HepG2 (cell line): Measurements from ENCODE around the gene MSI2. TPM values are rescaled to one million over a fixed set of nuclear protein-coding genes. Genes with fewer than 3 reads are reported as not detected.
A peak's percentile ranks its signal among the peaks of the same experiment; 100 is the strongest.

Experiments
- DMTF1 ChIP-seq: sonication (generic); formaldehyde crosslinking; IDR thresholded peaks from 2 replicates; pipeline ENCODE4 v1.4.0; 2020; ENCODE audit warnings: mild to moderate bottlenecking, missing genetic modification reagents
- ERF ChIP-seq: IDR thresholded peaks from 2 replicates; pipeline ENCODE4 v1.6.1; 2018; ENCODE audit warnings: missing biosample characterization, missing genetic modification reagents
- IRF2 ChIP-seq: IDR thresholded peaks from 2 replicates; pipeline ENCODE4 v1.6.1; 2018; ENCODE audit warnings: missing genetic modification reagents, missing compliant biosample characterization
- KMT2B ChIP-seq: IDR thresholded peaks from 2 replicates; pipeline ENCODE4 v1.6.1; 2016; ENCODE audit warnings: missing genetic modification reagents, missing compliant biosample characterization
- MEF2D ChIP-seq: sonication (generic); formaldehyde crosslinking; IDR thresholded peaks from 2 replicates; pipeline ENCODE4 v1.5.1; 2020; ENCODE audit warnings: mild to moderate bottlenecking, missing genetic modification reagents
- MEIS2 ChIP-seq: sonication (generic); formaldehyde crosslinking; IDR thresholded peaks from 2 replicates; pipeline ENCODE4 v1.9.0; 2021; ENCODE audit warnings: mild to moderate bottlenecking, missing genetic modification reagents
- POLR2AphosphoS5 ChIP-seq: IDR thresholded peaks from 2 replicates; pipeline ENCODE4 v1.6.1; 2012; ENCODE audit warnings: low read depth, low read length
- PRDM4 ChIP-seq: sonication (generic); formaldehyde crosslinking; IDR thresholded peaks from 2 replicates; pipeline ENCODE4 v1.9.0; 2021; ENCODE audit warnings: missing genetic modification reagents, borderline replicate concordance
- SIN3A ChIP-seq: IDR thresholded peaks from 2 replicates; pipeline ENCODE4 v1.6.1; 2011; ENCODE audit warnings: low read depth, mild to moderate bottlenecking, control low read depth, low read length, borderline replicate concordance
- SIX1 ChIP-seq: sonication (generic); formaldehyde crosslinking; IDR thresholded peaks from 2 replicates; pipeline ENCODE4 v1.4.0; 2020; ENCODE audit warnings: missing genetic modification reagents, borderline replicate concordance
- TARDBP ChIP-seq: sonication (generic); formaldehyde crosslinking; IDR thresholded peaks from 2 replicates; pipeline ENCODE4 v1.8.0; 2022; ENCODE audit warnings: mild to moderate bottlenecking, missing genetic modification reagents
- TEAD3 ChIP-seq: optimal IDR thresholded peaks from 2 replicates; pipeline ENCODE3; 2016; ENCODE audit warnings: borderline replicate concordance
- ZBTB25 ChIP-seq: IDR thresholded peaks from 2 replicates; pipeline ENCODE4 v1.6.1; 2018; ENCODE audit warnings: missing genetic modification reagents
- ZFY ChIP-seq: sonication (generic); formaldehyde crosslinking; IDR thresholded peaks from 2 replicates; pipeline ENCODE4 v1.4.0; 2020; ENCODE audit warnings: missing genetic modification reagents
- ZMYM2 ChIP-seq: sonication (generic); formaldehyde crosslinking; IDR thresholded peaks from 2 replicates; pipeline ENCODE4 v1.8.0; 2022; ENCODE audit warnings: mild to moderate bottlenecking, missing genetic modification reagents
- ZMYM3 ChIP-seq: sonication (generic); formaldehyde crosslinking; IDR thresholded peaks from 2 replicates; pipeline ENCODE4 v1.5.1; 2020; ENCODE audit warnings: mild to moderate bottlenecking, missing genetic modification reagents
- ZNF101 ChIP-seq: sonication (generic); formaldehyde crosslinking; IDR thresholded peaks from 2 replicates; pipeline ENCODE4 v1.4.0; 2020; ENCODE audit warnings: mild to moderate bottlenecking, low read depth, missing genetic modification reagents, borderline replicate concordance
- ZNF124 ChIP-seq: sonication (generic); formaldehyde crosslinking; IDR thresholded peaks from 2 replicates; pipeline ENCODE4 v1.4.0; 2020; ENCODE audit warnings: missing genetic modification reagents
- ZNF235 ChIP-seq: sonication (generic); formaldehyde crosslinking; IDR thresholded peaks from 2 replicates; pipeline ENCODE4 v1.8.1; 2023; ENCODE audit warnings: mild to moderate bottlenecking, missing genetic modification reagents, borderline replicate concordance
- ZNF317 ChIP-seq: sonication (generic); formaldehyde crosslinking; IDR thresholded peaks from 2 replicates; pipeline ENCODE4 v1.5.0; 2020; ENCODE audit warnings: mild to moderate bottlenecking, missing genetic modification reagents
- ZNF33A ChIP-seq: sonication (generic); formaldehyde crosslinking; IDR thresholded peaks from 2 replicates; pipeline ENCODE4 v1.5.1; 2020; ENCODE audit warnings: missing genetic modification reagents, mild to moderate bottlenecking, moderate library complexity, borderline replicate concordance
- ZNF432 ChIP-seq: sonication (generic); formaldehyde crosslinking; IDR thresholded peaks from 2 replicates; pipeline ENCODE4 v1.5.0; 2020; ENCODE audit warnings: missing genetic modification reagents, mild to moderate bottlenecking, borderline replicate concordance
- ZNF546 ChIP-seq: sonication (generic); formaldehyde crosslinking; conservative IDR thresholded peaks from 2 replicates; pipeline ENCODE4 v1.8.1; 2023; ENCODE audit warnings: mild to moderate bottlenecking, missing genetic modification reagents
- ZNF746 ChIP-seq: sonication (generic); formaldehyde crosslinking; IDR thresholded peaks from 2 replicates; pipeline ENCODE4 v1.8.0; 2022; ENCODE audit warnings: mild to moderate bottlenecking, missing genetic modification reagents
- ZNF800 ChIP-seq: sonication (generic); formaldehyde crosslinking; IDR thresholded peaks from 2 replicates; pipeline ENCODE4 v1.4.0; 2020; ENCODE audit warnings: missing genetic modification reagents
- polyA plus RNA-seq, 8 experiments: library from polyadenylated mRNA; depleted of rRNA in 3 of 8; stranded (reverse) in 7 of 8; unstranded in 1 of 8; fragments of >200 nt; fragmentation: Illumina TruSeq in 4 of 8; extraction: Trizol in 4 of 8; gene quantifications; 2 replicates each; pipeline versions ENCODE4 v1.2.1 to v1.2.3, GENCODE V29; 2011 to 2016; ENCODE audit warnings: low read depth in 4 of 8, missing spikeins in 1 of 8, mixed read lengths in 1 of 8; ENCODE audit not compliant: insufficient read depth in 1 of 8
- total RNA-seq, 5 experiments: library from RNA; depleted of rRNA; stranded (reverse); fragments of >200 nt; fragmentation: Illumina TruSeq; extraction: Trizol; gene quantifications; 2 replicates each; pipeline ENCODE4 v1.2.3, GENCODE V29; 2016; ENCODE audit warnings: low read depth in 1 of 5

Gene MSI2
- total and polyA plus RNA-seq, 2 of the 13 experiments (the other 11 are each of a cell fraction or from before 2014, with no cell fraction given) = 77.5 to 78.4 TPM

GRCh38 chr17:57372156-57372555 is 115.8 kb downstream of the MSI2 start (continued):
- TF ChIP-seq MEIS2 (no peak), ZNF546 (CRISPR knock-in tag) (no peak), ZMYM3 (CRISPR knock-in tag) (no peak), ZNF235 (CRISPR knock-in tag) (no peak), KMT2B (CRISPR knock-in tag) (no peak), DMTF1 (CRISPR knock-in tag) (no peak), PRDM4 (no peak), ZNF746 (CRISPR knock-in tag) (no peak), ZMYM2 (CRISPR knock-in tag) (no peak), ZNF101 (CRISPR knock-in tag) (no peak), ZNF124 (0 out of 2 replicates have a peak, but pooled peaks have one; percentile 33), POLR2AphosphoS5 (no peak), ZNF800 (no peak; the same call in 1 of the 2 replicates), IRF2 (CRISPR knock-in tag) (0 out of 2 replicates have a peak, but pooled peaks have one; percentile 61), ZBTB25 (CRISPR knock-in tag) (no peak; the same call in 1 of the 2 replicates), SIN3A (no peak), TARDBP (CRISPR knock-in tag) (peak; percentile 44; the same call in 1 of the 2 replicates), TEAD3 (peak; percentile 92), ZFY (CRISPR knock-in tag) (no peak), MEF2D (CRISPR knock-in tag) (0 out of 2 replicates have a peak, but pooled peaks have one; percentile 49), ZNF33A (no peak), ZNF317 (peak; percentile 94), ERF (CRISPR knock-in tag) (peak; percentile 72; the same call in 1 of the 2 replicates), SIX1 (CRISPR knock-in tag) (peak; percentile 84; the same call in 1 of the 2 replicates), ZNF432 (CRISPR knock-in tag) (no peak)
